ENCODE results near the gene SF1. TPM values are rescaled to one million over a fixed set of nuclear protein-coding genes. Genes with fewer than 3 reads are reported as not detected.

The SF1 gene
- polyA plus RNA-seq, 1 donor, result 360 TPM

DNA sequence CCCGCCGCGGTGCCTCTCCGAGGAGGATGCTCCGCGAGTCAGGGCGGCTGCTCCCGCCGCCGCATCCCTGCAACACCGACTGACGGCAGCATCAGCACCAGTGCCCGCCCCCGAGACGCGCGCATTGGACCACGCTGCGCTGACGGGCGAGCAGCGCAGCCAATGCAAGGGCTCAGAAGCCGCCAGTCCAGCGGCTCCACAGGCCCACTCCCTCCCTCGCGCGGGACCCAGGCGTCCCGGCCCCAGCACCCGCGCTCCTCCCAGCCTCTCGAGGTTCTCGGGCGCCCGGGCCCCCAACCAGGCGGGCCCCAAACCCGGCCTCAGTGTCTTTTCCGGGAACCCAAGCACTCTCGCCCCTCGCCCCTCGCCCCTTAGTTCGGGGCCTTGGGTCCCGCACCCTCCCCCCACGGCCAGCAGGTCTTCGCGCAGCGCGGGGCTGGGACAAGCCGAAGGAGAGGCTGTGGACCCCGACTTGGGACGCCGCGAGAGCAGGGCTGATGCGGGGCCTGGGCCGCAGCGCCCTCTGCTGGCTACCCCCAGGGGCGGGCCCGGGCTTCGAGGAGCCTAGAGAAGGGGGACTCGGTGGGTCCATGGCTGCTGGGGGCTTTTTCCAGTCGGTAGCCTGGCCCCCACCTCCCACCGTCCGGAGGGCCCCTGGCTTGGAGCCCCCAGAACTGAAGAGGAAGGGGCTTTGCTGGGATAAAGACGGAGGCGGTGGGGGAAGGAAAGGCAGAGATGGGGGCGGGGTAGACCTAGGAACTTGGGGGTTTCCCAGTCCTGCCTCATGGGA, 55.0 kb downstream of the SF1 start, which contains the start of gene NRXN2:
Gene NRXN2, minus strand, starts transcription at position 81 of the 790 bp plus-strand sequence. CDS start 9,498 bp downstream, outside the sequence.
- Histone ChIP-seq H3K4me1 (ENCODE audit: control insufficient read depth, insufficient read depth, low read length) (peaks cover 25% of the 10 kb centered on the region), H3K27me3 (ENCODE audit: control insufficient read depth, insufficient read depth, low read length) (peaks cover 40% of the 10 kb centered on the region), H3K4me3 (ENCODE audit: low read length) (peak within 1 kb of the TSS; percentile 69), H3K9me3 (ENCODE audit: control insufficient read depth, low read depth, low read length) (peaks cover 5% of the 10 kb centered on the region), H3K36me3 (ENCODE audit: control insufficient read depth, insufficient read depth, low read length) (no peaks in the 10 kb centered on the region), H3K27ac (ENCODE audit: low read length) (peak within 1 kb of the TSS; percentile 33)
- peak; percentile 68 to 73 for DNase-seq
- WGBS (ENCODE audit: insufficient coverage, low lambda C conversion rate), result no CpG with 5 or more reads among the region's 66 CpGs

DNA sequence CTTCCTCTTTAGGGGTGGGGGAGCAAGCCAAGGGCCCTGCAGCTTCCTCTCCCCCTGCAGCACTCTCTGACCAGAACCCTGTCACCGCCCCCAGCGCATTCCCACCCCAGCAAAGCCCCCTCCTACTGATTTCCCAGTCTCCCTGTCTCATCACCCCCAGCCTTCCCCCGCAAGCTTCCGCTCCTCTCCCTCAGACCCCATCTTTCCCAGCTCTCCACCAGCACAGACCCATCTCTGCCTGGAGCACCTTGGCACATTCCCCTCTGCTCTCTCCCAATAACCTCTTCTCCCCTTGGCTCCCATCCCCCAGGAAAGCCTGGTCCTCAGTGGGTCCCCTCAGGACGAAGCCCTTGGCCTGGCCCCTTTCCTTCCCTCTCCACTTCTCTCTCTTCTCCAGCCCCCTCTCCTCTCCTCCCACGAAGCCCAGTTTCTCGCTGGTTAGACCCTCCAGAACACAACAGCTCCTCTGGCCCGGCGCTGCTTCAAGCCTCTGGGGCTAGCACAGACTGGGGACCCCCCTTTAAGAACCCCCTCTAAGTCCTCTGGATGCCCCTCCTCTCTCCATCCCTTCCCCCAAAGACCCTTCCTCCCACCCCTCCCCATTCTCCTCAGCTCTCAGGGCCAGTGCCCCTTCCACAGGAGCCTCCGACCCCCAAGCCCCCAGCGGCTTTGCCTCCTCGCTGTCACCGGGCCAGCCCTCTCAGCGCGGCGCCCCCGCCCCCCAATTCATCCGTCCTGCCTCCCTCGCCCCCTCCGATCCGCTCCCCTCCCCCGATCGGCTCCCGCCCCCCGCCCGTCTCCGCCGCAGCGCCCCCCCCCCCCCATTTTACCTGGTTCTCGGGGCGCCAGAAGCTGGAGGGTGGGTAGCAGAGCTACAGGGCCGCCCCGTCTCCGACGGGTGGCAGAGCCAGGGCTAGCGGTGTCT, 55.9 kb downstream of the SF1 start:
- Histone ChIP-seq H3K36me3 (ENCODE audit: control insufficient read depth, insufficient read depth, low read length) (no peaks in the 10 kb centered on the region), H3K27me3 (ENCODE audit: control insufficient read depth, insufficient read depth, low read length) (peaks cover 50% of the 10 kb centered on the region), H3K9me3 (ENCODE audit: control insufficient read depth, low read depth, low read length) (peaks cover 5% of the 10 kb centered on the region), H3K4me3 (ENCODE audit: low read length) (peak overlapping the region; percentile 6), H3K27ac (ENCODE audit: low read length) (no peak overlapping the region), H3K4me1 (ENCODE audit: control insufficient read depth, insufficient read depth, low read length) (peaks cover 25% of the 10 kb centered on the region)
- WGBS (ENCODE audit: insufficient coverage, low lambda C conversion rate), result 40% methylated on average over 1 of the region's 36 CpGs
- no peak for DNase-seq

DNA sequence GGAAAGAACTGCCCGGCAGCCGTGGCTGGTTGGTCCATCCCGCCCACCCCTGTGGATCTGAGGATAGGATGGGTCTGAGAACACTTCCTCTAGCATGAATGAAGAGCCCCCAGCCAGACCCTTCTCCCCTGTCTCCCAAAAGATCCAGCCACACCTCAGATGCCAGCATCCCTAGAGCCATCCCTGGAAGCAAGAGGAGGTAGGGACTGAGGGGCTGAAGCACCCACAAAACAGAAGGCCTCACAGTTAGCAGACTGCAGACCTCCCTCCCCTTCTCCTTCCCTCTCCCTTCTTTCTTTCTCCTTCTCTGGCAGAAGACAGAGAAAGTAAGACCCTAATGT, 57.0 kb downstream of the SF1 start:
- Histone ChIP-seq H3K4me3 (ENCODE audit: low read length) (no peak overlapping the region), H3K9me3 (ENCODE audit: control insufficient read depth, low read depth, low read length) (peaks cover 5% of the 10 kb centered on the region), H3K27ac (ENCODE audit: low read length) (no peak overlapping the region), H3K27me3 (ENCODE audit: control insufficient read depth, insufficient read depth, low read length) (peaks cover 60% of the 10 kb centered on the region), H3K36me3 (ENCODE audit: control insufficient read depth, insufficient read depth, low read length) (no peaks in the 10 kb centered on the region), H3K4me1 (ENCODE audit: control insufficient read depth, insufficient read depth, low read length) (peaks cover 25% of the 10 kb centered on the region)
- no CpG with 5 or more reads among the region's 3 CpGs for WGBS (ENCODE audit: insufficient coverage, low lambda C conversion rate)
- no peak for DNase-seq

DNA sequence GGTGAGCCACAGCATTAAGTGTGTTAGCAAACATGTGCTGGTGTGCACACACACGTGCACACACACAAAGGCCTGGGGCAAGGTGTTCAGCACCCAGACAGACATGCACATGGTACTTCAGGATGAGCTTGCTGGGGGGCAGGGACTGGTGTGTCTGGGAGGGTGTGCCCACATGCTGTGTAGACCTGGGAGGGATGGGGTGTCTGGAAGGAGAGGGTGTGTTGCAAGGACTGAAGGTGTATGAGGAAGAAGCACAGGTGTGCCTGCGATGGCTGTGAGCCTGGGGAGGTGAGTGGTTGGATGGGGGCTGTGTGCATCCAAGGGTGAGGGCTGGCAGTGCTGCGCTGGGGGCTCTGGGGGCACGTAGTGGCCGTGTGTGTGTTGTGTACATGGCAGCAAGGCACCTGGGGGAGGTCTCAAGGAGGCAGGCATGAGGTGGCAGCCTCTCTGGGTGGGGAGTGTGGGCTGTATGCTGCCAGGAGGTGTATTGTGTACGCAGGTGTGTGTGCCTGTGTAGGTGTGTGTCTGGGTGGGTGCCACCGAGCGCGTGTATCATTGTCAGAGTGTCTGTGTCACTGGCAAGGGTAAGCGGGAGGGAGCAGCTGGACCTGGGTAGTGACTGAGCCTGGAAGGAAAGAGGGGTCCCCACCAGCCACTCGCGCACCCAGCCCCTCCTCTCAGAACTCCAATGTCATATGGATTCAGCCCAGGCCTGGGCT, 57.5 kb downstream of the SF1 start:
- Histone ChIP-seq H3K36me3 (ENCODE audit: control insufficient read depth, insufficient read depth, low read length) (no peaks in the 10 kb centered on the region), H3K27me3 (ENCODE audit: control insufficient read depth, insufficient read depth, low read length) (peaks cover 66% of the 10 kb centered on the region), H3K27ac (ENCODE audit: low read length) (no peak overlapping the region), H3K9me3 (ENCODE audit: control insufficient read depth, low read depth, low read length) (peaks cover 5% of the 10 kb centered on the region), H3K4me3 (ENCODE audit: low read length) (no peak overlapping the region), H3K4me1 (ENCODE audit: control insufficient read depth, insufficient read depth, low read length) (peaks cover 25% of the 10 kb centered on the region)
- no CpG with 5 or more reads among the region's 12 CpGs for WGBS (ENCODE audit: insufficient coverage, low lambda C conversion rate)
- no peak for DNase-seq

DNA sequence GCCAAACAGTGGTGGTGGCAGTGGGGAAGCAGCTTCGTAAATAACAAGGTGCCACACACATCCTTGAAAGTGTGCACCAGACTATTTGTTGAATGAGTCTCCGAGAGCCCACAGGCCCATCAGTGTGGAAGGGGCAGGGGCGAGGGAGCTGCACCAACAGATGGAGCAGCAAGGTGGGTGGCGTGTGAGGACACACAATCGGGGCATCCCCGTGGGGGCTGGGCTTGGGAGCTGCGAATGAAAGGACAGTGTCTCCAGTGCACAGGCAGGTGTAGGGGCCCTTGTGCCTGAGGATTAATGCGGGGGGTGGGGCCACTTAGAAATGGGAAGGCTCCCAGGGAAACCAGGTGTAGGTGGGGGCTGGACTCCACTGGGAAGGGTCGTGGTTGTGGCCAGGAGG, 58.2 kb downstream of the SF1 start:
- no peak overlapping the region for H3K4me3 ChIP-seq (ENCODE audit: low read length)
- H3K36me3 ChIP-seq (ENCODE audit: control insufficient read depth, insufficient read depth, low read length), result no peaks in the 10 kb centered on the region
- H3K27me3 ChIP-seq (ENCODE audit: control insufficient read depth, insufficient read depth, low read length), result peaks cover 72% of the 10 kb centered on the region
- peaks cover 5% of the 10 kb centered on the region for H3K9me3 ChIP-seq (ENCODE audit: control insufficient read depth, low read depth, low read length)
- no peak for DNase-seq
- peaks cover 19% of the 10 kb centered on the region for H3K4me1 ChIP-seq (ENCODE audit: control insufficient read depth, insufficient read depth, low read length)
- no CpG with 5 or more reads among the region's 9 CpGs for WGBS (ENCODE audit: insufficient coverage, low lambda C conversion rate)
- no peak overlapping the region for H3K27ac ChIP-seq (ENCODE audit: low read length)

DNA sequence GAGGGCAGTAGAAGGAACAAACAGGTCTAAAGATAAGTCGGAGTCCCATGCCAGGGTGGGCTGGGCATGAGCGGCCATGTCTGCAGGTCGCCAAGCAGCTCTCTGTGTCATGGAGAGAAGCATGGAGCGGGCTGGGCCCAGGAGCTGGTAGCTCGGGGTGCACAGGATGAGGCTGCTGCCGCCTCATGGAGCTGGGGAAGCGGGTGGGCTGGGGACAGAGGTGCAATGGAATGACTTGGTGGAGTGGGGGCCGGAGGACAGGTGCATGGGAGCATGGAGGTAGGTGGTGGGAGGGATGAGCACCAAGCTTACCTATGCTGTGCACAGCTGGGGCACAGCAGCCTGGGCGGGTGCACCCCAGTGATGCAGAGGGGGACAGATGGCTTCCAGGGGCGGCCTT, 58.9 kb downstream of the SF1 start:
- Histone ChIP-seq H3K4me1 (ENCODE audit: control insufficient read depth, insufficient read depth, low read length) (peaks cover 11% of the 10 kb centered on the region), H3K9me3 (ENCODE audit: control insufficient read depth, low read depth, low read length) (peaks cover 5% of the 10 kb centered on the region), H3K27me3 (ENCODE audit: control insufficient read depth, insufficient read depth, low read length) (peaks cover 80% of the 10 kb centered on the region), H3K27ac (ENCODE audit: low read length) (no peak overlapping the region), H3K4me3 (ENCODE audit: low read length) (no peak overlapping the region), H3K36me3 (ENCODE audit: control insufficient read depth, insufficient read depth, low read length) (no peaks in the 10 kb centered on the region)
- no peak for DNase-seq
- no CpG with 5 or more reads among the region's 10 CpGs for WGBS (ENCODE audit: insufficient coverage, low lambda C conversion rate)

DNA sequence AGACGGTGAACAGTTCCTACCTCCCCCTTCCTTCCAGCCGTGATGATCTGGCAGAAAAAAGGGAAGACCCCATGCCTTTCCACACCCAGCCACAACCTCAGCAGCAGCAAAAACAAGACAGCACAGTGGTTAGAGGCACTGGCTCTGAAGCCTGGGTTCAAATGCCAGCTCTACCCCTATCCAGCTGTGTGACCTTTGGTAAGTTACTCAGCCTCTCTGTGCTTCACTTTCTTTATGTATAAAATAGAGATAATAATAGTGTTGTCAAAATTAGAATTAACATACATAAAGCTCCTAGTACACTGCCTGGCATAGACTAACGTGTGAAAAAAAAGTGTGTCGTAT, 59.6 kb downstream of the SF1 start:
- 100% methylated on average over 2 of the region's 4 CpGs for WGBS (ENCODE audit: insufficient coverage, low lambda C conversion rate)
- H3K36me3 ChIP-seq (ENCODE audit: control insufficient read depth, insufficient read depth, low read length), result no peaks in the 10 kb centered on the region
- H3K27ac ChIP-seq (ENCODE audit: low read length), result no peak overlapping the region
- no peak overlapping the region for H3K4me3 ChIP-seq (ENCODE audit: low read length)
- peaks cover 5% of the 10 kb centered on the region for H3K9me3 ChIP-seq (ENCODE audit: control insufficient read depth, low read depth, low read length)
- DNase-seq, result no peak
- H3K27me3 ChIP-seq (ENCODE audit: control insufficient read depth, insufficient read depth, low read length), result peaks cover 86% of the 10 kb centered on the region
- peaks cover 6% of the 10 kb centered on the region for H3K4me1 ChIP-seq (ENCODE audit: control insufficient read depth, insufficient read depth, low read length)

DNA sequence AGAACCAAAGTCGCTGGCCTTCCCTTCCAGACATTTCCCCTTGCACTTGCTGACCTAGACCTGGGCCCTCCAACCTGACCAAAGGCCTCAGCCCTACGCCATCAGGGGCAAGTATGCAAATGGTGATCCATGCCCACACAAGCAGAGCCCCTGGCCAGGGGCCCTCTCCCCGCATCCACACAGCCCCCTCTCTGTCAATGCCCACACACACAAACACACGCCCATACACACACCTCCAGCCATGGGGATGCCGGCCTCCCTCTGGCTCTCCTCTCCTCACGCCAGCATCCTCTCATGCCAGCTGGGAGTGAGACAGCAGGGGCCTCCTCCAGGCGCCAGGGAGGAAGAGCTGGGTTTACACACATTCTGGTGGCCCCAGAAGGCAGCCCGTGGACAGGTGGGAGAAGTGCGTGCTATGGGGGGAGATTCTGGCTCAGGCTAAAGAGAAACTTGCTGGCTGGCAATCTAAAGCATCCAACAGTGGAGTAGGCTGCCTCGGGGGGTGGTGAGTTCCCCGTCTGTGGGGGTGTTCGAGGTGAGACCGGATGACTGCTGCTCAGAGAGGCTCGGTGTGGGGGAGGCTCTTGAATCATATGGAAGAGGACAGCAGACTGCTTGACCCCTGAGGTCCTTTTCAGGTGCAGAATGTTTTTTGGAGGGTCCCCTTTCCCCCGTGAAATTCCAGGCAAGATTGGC, 60.1 kb downstream of the SF1 start:
- WGBS (ENCODE audit: insufficient coverage, low lambda C conversion rate), result 40% methylated on average over 1 of the region's 15 CpGs
- H3K36me3 ChIP-seq (ENCODE audit: control insufficient read depth, insufficient read depth, low read length), result no peaks in the 10 kb centered on the region
- peaks cover 1% of the 10 kb centered on the region for H3K9me3 ChIP-seq (ENCODE audit: control insufficient read depth, low read depth, low read length)
- H3K27me3 ChIP-seq (ENCODE audit: control insufficient read depth, insufficient read depth, low read length), result peaks cover 86% of the 10 kb centered on the region
- H3K4me1 ChIP-seq (ENCODE audit: control insufficient read depth, insufficient read depth, low read length), result peaks cover under 1% of the 10 kb centered on the region
- no peak overlapping the region for H3K27ac ChIP-seq (ENCODE audit: low read length)
- no peak for DNase-seq
- H3K4me3 ChIP-seq (ENCODE audit: low read length), result no peak overlapping the region

DNA sequence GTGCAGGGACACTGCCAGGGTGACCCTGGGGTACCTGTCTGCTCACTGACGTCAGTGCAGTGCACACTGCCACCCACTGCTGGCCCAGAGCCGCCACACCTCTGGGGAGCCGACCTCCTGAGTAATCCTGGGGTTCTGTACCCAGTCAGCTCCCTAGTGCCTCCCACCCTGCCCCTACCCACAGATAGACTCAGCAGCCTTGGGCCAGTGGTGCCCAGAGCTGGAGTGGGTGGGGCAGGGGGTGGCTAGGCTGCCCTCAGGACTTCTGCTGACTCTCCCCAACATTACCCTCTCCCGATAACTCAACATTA, 61.1 kb downstream of the SF1 start:
- no CpG with 5 or more reads among the region's 4 CpGs for WGBS (ENCODE audit: insufficient coverage, low lambda C conversion rate)
- H3K36me3 ChIP-seq (ENCODE audit: control insufficient read depth, insufficient read depth, low read length), result no peaks in the 10 kb centered on the region
- no peaks in the 10 kb centered on the region for H3K4me1 ChIP-seq (ENCODE audit: control insufficient read depth, insufficient read depth, low read length)
- H3K27me3 ChIP-seq (ENCODE audit: control insufficient read depth, insufficient read depth, low read length), result peaks cover 87% of the 10 kb centered on the region
- no peak for DNase-seq
- H3K27ac ChIP-seq (ENCODE audit: low read length), result no peak overlapping the region
- H3K4me3 ChIP-seq (ENCODE audit: low read length), result no peak overlapping the region
- no peaks in the 10 kb centered on the region for H3K9me3 ChIP-seq (ENCODE audit: control insufficient read depth, low read depth, low read length)

All from large intestine (tissue), 3 donors.